GM21367 (cell line): ENCODE measurements around the gene PDLIM3.
"Not testable (repeated sequence)": the region's sequence is repeated elsewhere in the genome, so short reads cannot be mapped to it uniquely, and the experiment has no call there.

Experiments used
- ATAC-seq: cut with Tn5 transposase; IDR thresholded peaks from one replicate; pipeline ENCODE4 v1.9.1; 2021; ENCODE audit not compliant: unreplicated experiment

PDLIM3 gene

DNA sequence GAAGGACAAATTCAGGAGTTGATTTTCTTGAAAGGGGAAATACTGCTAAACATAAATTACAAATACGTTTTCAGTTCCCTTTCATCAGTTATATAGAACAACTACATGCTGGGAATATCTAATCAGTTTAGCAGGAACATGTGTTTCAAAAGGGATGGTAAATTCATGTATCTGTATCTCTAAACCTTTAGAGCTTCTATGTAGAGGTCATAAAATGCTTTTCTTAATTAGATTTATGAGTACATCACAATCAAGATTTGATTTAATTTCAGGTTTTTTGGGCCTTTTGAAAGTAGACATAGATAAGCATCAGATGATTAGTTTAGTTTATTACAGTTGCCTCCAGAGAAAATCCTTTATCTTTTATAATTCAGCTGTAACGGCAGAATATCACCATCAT is 12.9 kb downstream of the PDLIM3 start:
- ATAC-seq: no peak

DNA sequence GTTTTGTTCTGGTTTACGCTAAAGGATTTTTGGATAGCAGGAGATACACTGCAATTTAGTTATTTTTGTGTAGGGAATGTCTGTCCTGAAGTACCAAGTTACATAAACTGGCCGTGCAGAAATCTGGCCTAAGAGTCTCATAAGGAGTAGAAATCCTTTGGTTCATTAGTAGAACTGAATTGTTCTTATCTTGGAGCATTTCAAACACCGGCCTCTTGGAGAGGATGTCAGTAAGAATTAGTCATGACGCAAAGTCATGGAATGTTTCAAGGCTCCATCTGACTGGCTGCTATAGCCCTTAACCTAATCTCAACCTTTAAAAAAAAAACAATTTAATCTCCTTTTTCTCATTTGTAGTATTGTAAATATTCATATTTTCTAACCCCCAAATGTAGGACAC is 15.2 kb downstream of the PDLIM3 start:
- ATAC-seq: no peak

- no peak for ATAC-seq
Measured at GRCh38 chr4:185518494-185518893, 16.8 kb downstream of the PDLIM3 start.

DNA sequence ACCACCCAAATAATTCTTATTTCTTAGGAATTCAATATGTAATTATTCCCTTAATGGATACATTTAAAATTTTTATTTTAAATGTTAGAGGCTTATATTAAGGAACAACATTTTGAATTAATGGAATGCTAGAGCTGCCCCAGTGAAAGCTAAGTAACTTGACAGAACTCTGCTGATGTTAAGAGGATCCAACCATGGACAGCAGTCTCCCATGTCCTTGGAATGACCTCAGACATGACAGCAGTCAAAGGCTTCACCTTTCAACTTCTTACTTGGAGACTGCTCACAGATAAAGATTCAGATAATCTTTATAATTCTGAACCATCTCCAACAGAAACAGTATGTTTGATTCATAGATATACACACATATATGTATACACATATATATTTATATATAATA is 17.2 kb downstream of the PDLIM3 start:
- no peak for ATAC-seq

- ATAC-seq: no peak
Measured at GRCh38 chr4:185515248-185515647, 20.1 kb downstream of the PDLIM3 start.

GRCh38 chr4:185514182-185514697 is 21.1 kb downstream of the PDLIM3 start:
- no peak for ATAC-seq

GRCh38 chr4:185513489-185514181 is 21.7 kb downstream of the PDLIM3 start:
- ATAC-seq: no peak

DNA sequence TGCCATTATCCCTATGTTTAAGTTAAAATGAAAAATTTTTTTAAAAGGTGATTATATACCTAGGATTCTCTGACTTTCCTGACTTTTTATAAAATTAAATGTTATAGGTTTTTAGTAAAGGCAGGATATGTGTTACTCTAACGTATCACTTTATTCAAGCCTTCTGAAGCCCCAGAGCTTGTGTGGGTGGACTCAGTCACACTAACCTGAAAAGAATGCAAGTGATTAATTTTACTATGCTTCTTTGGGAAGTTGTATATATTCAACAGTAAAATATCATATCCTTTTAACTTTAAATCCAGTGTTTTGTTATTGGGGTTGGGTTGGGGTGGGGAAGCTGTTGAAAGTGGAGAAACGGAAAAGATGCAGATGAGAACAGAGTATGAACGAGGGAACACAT is 22.8 kb downstream of the PDLIM3 start:
- no peak for ATAC-seq

- not testable (repeated sequence) for ATAC-seq
Measured at GRCh38 chr4:185511243-185511642, 24.1 kb downstream of the PDLIM3 start.

DNA sequence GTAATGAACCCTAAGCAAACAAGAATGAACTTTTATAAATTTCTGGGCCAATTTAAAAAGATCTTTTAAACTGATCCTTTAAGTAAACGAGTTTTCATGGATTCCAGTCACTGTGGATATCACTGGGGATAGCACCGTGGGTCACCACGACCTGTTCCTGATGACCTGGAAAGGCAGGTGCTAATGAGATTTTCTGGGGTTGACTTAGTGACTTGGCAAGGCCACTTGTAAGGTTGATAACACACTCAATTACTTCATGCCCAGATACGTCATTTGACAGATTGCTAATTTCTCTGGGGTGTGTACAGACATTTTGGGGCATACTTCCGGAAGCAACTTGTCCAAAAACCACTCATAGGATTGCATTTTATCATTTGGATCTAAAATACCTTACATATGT is 24.5 kb downstream of the PDLIM3 start:
- no peak for ATAC-seq

DNA sequence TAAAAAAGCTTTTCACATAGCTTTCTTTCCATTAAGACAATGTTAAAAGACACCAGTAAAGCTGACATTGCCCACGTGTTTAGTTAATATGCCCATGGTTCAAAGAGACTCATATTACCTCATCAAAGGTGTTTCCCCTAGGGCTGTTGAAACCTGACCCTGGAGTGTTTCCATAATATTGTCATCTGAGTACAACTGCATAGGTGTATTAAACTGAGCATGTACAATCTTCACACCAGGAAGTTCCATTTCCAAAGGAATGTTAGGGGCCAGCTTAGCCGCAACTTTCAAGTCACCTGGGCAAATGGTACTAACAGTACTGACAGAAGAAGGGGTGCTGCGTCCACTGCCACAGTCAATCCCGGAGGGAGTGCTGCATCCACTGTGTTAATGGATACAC is 27.1 kb downstream of the PDLIM3 start:
- no peak for ATAC-seq

- no peak for ATAC-seq
Measured at GRCh38 chr4:185506422-185506821, 28.9 kb downstream of the PDLIM3 start.

DNA sequence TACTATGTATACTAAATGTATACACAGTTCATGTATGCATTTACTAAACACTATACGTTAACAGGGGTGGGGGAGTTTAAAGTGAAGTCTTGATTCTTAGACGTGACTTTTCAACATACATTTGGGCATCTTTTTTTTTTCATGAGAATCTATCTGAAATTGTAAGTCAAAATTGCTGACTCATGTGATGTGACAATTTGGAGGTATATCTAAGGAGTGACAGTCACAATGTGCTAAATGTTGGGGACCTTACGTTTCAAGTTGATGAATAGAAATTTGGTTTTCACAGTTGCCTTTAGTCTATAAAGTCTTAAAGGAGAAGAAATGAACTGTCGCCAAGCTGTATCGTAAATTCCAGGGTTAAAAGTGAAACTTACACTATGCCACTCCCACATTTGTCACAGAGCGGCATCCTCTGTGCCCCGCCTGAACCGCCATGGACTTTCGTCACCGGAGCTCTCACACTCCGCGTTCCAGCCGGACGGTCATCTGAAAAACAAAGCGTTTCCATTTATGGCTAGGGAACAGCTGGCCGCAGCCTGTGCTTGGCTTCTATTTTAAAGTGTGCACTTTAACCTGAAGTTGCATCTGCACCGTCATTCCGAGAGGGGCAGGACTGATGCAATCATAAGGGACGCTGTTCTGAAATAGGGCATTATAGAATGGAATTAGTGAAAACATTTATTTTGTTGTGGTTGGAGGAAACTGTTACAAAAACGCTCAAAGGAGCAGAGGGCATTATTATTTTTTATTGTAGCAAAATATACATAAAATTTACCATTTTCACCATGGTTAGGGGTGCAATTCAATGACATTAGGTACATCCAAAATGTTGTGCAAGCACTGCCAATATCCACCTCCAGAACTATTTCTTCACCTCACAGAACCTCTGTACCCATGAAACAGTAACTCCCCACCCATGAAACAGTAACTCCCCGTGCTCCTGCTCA is 30.9 kb downstream of the PDLIM3 start:
- ATAC-seq: no peak

DNA sequence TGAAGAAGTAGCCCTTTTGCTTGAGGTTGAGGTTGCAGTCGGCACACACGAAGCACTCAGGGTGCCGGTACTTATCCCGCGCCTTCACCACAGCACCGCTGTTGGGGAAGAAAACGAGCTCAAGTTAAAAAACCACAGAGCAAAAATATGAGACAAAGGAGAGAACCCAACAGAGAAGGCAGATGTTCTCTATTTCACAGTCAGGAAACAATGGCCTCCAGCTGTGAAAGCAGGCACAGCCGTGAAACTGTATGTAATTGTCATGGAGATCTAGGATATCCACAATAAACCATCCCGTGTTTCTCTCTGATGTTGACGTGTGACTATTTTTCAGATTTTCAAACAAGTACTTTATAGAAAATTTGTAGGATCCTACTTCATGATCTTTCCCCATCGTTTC is 32.9 kb downstream of the PDLIM3 start:
- ATAC-seq: no peak

DNA sequence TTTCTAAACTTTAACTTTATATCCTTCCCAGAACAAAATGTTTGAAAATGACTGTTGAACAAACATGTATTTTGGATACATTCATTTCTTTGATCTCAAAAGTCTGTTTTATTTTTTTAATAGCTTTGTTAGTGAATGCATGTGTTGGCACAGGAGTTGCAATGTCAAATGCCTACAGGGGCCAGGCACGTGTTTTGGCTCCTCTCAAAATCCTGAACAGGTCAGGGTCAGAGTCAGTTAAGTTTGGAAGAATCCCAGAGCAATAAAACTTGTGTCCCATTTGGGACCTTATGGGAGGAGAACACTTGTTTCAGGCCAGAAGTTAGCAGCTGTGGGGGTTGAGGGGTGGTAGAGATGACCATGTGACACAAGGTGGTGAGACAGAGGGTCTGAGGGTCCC is 34.7 kb downstream of the PDLIM3 start:
- no peak for ATAC-seq

DNA sequence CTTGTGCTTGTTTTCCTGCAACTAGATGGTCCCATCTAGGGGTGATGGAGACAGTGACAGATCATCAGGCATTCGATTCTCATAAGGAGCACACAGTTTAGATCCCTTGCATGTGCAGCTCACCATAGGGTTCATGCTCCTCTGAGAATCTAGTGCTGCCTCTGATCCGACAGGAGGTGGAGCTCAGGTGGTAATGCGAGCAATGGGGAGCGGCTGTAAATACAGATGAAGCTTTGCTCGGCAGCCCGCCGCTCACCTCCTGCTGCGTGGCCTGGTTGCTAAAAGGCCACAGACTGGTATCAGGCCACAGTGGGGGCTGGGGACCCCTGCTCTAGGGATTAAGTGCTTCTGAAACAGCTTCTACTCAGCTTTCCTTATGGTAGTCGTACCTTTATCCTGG is 35.3 kb downstream of the PDLIM3 start:
- no peak for ATAC-seq

DNA sequence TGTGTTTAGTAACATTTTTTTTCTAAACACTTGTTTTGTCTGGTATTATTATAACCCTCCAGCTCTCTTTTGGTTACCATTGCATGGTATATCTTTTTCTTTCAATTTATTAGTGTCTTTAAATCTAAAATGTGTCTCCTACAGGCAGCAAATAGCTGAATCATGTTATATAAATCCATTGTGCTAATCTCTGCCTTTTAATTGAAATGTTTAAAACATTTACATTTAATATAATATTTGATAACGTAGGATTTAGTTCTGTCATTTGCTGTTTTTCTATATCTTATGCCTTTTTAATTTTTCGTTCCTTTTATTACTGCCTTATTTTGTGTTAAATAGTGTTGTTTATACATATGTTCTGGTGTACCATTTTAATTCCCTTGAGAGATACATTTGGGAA is 46.7 kb downstream of the PDLIM3 start:
- ATAC-seq: no peak

DNA sequence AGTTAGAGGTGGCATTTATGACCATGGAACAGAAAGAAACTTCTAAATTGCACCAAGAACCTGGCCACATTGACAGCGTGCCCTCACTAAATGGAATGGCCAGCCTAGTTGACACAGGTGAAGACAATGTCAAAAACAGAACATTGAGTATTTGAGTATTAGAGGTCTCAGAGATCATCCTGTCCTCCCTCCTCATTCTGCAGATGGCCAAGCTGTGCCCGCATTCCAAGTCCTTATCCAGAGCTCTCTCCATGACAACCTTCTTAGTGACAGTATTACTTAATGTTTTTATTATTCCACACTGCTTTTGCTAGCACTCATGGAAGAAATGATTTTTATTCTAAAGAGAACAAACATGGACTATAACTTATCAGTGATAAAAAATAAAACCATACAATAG is 53.9 kb downstream of the PDLIM3 start:
- no peak for ATAC-seq

DNA sequence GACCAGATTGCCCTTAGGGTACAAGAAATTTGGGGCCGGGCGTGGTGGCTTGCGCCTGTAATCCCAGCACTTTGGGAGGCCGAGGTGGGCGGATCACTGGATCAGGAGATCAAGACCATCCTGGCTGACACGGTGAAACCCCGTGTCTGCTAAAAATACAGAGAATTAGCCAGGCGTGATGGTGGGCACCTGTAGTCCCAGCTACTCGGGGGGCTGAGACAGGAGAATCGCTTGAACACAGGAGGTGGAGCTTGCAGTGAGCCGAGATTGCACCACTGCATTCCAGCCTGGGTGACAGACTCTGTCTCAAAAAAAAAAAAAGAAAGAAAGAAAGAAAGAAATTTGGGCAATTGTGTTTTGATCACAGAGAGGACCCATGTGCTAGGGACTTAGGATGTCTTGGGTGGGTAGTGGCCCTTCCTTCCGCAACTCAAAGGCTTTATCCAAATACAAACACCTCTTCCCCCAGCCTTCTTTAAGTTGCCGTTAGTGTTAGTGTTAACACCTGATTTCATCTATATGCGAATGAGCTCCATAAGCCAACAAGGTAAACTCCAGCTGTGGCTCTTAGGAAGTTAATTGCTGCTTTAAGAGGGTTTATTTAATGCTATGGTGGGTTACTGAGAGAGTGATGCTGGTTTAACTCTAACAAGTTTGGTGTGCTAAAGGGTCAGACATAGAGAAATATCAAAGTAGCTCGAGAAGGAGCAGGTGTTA is 55.1 kb downstream of the PDLIM3 start:
- no peak for ATAC-seq

- ATAC-seq: peak; percentile 90
Measured at GRCh38 chr4:185479507-185479971, 55.8 kb downstream of the PDLIM3 start.

DNA sequence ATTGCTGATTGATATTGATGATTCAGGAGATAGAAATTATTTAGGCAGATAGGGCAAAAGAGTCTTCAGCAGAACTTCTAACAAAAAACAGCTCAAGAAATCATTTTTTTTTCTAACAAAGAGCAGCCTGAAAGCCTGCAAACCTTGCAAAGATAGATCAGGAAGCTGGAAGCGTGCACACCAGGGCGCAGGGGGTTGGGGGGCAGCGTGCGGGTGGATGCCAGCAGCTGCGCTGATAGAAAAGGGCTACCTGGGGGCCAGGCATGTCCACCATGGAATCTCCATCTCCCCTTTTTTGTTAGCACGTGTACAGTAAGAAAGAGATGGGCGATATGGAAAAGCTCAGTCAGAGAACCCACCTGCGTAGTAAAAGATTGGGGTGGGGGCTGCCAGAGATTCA is 62.1 kb downstream of the PDLIM3 start:
- no peak for ATAC-seq
